ENCODE measurements around the gene UBN1. TPM values are rescaled to one million over a fixed set of nuclear protein-coding genes. Genes with fewer than 3 reads are reported as not detected.

Gene UBN1
- total and polyA plus RNA-seq, 2 of the 13 experiments (the other 11 are each of a cell fraction or from before 2014, with no cell fraction given) = 10.6 to 23.5 TPM

- Histone ChIP-seq H3K4me3 (replicated peaks in 1 of 3; ENCODE audit: insufficient read depth in 1 of 3, low read depth in 2 of 3, low read length in 3 of 3) (no peak overlapping the region), H3K27ac (ENCODE audit: extremely low read length, insufficient read depth, low read length) (no peak overlapping the region), H3K4me2 (ENCODE audit: low read depth, low read length) (no peak overlapping the region), H3K27me3 (ENCODE audit: control insufficient read depth in 1 of 2, insufficient read depth in 2 of 2, low read length in 2 of 2) (no peaks in the 10 kb centered on the region), H4K20me1 (ENCODE audit: insufficient read depth, low read length) (no peaks in the 10 kb centered on the region), H2AFZ (ENCODE audit: low read length) (no peak overlapping the region), H3K36me3 (replicated peaks in 1 of 2; ENCODE audit: control insufficient read depth in 1 of 2, insufficient read depth in 2 of 2, low read length in 2 of 2) (peaks cover 26 to 87% of the 10 kb centered on the region in 2 experiments), H3K9ac (ENCODE audit: insufficient read depth, low read depth, low read length) (no peak overlapping the region), H3K9me3 (ENCODE audit: low read length) (no peaks in the 10 kb centered on the region), H3K4me1 (ENCODE audit: insufficient read depth, low read length) (peaks cover 8% of the 10 kb centered on the region; the same call in 1 of the 2 replicates), H3K79me2 (ENCODE audit: insufficient read depth, low read length) (peaks cover 30% of the 10 kb centered on the region)
- no peak for ATAC-seq
- DNase-seq (ENCODE audit: low spot score) = no peak
- POLR2A ChIA-PET = no interaction called here
- FAIRE-seq = no peak
- no TSS peak for BruUV-seq (replicated peaks)
- WGBS (ENCODE audit: low lambda C conversion rate) = 96% methylated on average over 13 of the region's 14 CpGs
- intact Hi-C loops (cut with micrococcal nuclease; ENCODE audit: unreplicated experiment) = no loop called here
- in situ Hi-C loops (cut with HindIII; ENCODE audit: extremely low pct_ligation_motif_present, low pct_unique_long_range_greater_than_20kb) = no loop called here
- no peak for TF ChIP-seq MAFF (IDR thresholded peaks at IDR 0.05; ENCODE audit: low read depth, low read length)
- no peak for TF ChIP-seq SNAPC4 (CRISPR knock-in tag; IDR thresholded peaks at IDR 0.05)
- no peak for TF ChIP-seq ZSCAN31 (CRISPR knock-in tag; IDR thresholded peaks at IDR 0.05; ENCODE audit: low read depth)
- TF ChIP-seq FOXA3 (CRISPR knock-in tag; IDR thresholded peaks at IDR 0.05) = no peak
- no peak for TF ChIP-seq HOXA7 (CRISPR knock-in tag; IDR thresholded peaks at IDR 0.05)
- TF ChIP-seq AGO2 (optimal IDR thresholded peaks at IDR 0.05; ENCODE audit: low read depth, low read length) = no peak
- TF ChIP-seq HIC2 (CRISPR knock-in tag; IDR thresholded peaks at IDR 0.05; ENCODE audit: low read depth) = no peak
- no peak for TF ChIP-seq TIGD3 (CRISPR knock-in tag; IDR thresholded peaks at IDR 0.05; ENCODE audit: borderline replicate concordance)
- no peak for TF ChIP-seq PHB2 (IDR thresholded peaks at IDR 0.05; ENCODE audit: partially characterized antibody)
- no peak for TF ChIP-seq ZNF362 (CRISPR knock-in tag; IDR thresholded peaks at IDR 0.05; ENCODE audit: borderline replicate concordance)
- no peak for TF ChIP-seq STAT5B (CRISPR knock-in tag; IDR thresholded peaks at IDR 0.05)
- CTCF ChIA-PET (ENCODE audit: low intra/inter-chr PET ratio, low total read pairs) = no interaction called here
Observed at GRCh38 chr16:4860727-4861342, 13.6 kb downstream of the UBN1 start.

Data from HepG2 (cell line).